Measurements from ENCODE around the gene PSMD14.

The PSMD14 gene

GRCh38 chr2:161418715-161419637 lies 110.8 kb downstream of the PSMD14 start:
- no peak for DNase-seq (ENCODE audit: low read depth in 2 of 2)

- no peak for DNase-seq (ENCODE audit: low read depth in 2 of 2)
These were observed 111.5 kb downstream of the PSMD14 start for GRCh38 chr2:161419638-161420190.

GRCh38 chr2:161420406-161421074 lies 112.3 kb downstream of the PSMD14 start:
- no peak for DNase-seq (ENCODE audit: low read depth in 2 of 2)

- no peak for DNase-seq (ENCODE audit: low read depth in 2 of 2)
These were observed 113.5 kb downstream of the PSMD14 start for GRCh38 chr2:161421686-161422085.

- no peak for DNase-seq (ENCODE audit: low read depth in 2 of 2)
These were observed 114.7 kb downstream of the PSMD14 start for GRCh38 chr2:161422816-161423403.

GRCh38 chr2:161423421-161424393 lies 115.5 kb downstream of the PSMD14 start:
- DNase-seq (ENCODE audit: low read depth in 2 of 2) = no peak

GRCh38 chr2:161424394-161424769 lies 116.2 kb downstream of the PSMD14 start:
- DNase-seq (ENCODE audit: low read depth in 2 of 2) = no peak

- DNase-seq (ENCODE audit: low read depth in 2 of 2) = no peak
These were observed 116.9 kb downstream of the PSMD14 start for GRCh38 chr2:161424891-161425727.

- DNase-seq (ENCODE audit: low read depth in 2 of 2) = no peak
These were observed 117.7 kb downstream of the PSMD14 start for GRCh38 chr2:161425728-161426454.

GRCh38 chr2:161426455-161426921 lies 118.3 kb downstream of the PSMD14 start:
- DNase-seq (ENCODE audit: low read depth in 2 of 2) = no peak

- DNase-seq (ENCODE audit: low read depth in 2 of 2) = no peak
These were observed 118.9 kb downstream of the PSMD14 start for GRCh38 chr2:161426922-161427663.

- DNase-seq (ENCODE audit: low read depth in 2 of 2) = no peak
These were observed 119.7 kb downstream of the PSMD14 start for GRCh38 chr2:161427664-161428587.

- DNase-seq (ENCODE audit: low read depth in 2 of 2) = no peak
These were observed 122.2 kb downstream of the PSMD14 start for GRCh38 chr2:161430386-161430785.

- no peak for DNase-seq (ENCODE audit: low read depth in 2 of 2)
These were observed 123.9 kb downstream of the PSMD14 start for GRCh38 chr2:161432107-161432506.

GRCh38 chr2:161434118-161434517 lies 125.9 kb downstream of the PSMD14 start:
- no peak for DNase-seq (ENCODE audit: low read depth in 2 of 2)

- DNase-seq (ENCODE audit: low read depth in 2 of 2) = no peak
These were observed 128.2 kb downstream of the PSMD14 start for GRCh38 chr2:161436411-161436810.

GRCh38 chr2:161438598-161438997 lies 130.4 kb downstream of the PSMD14 start:
- DNase-seq (ENCODE audit: low read depth in 2 of 2) = no peak

- no peak for DNase-seq (ENCODE audit: low read depth in 2 of 2)
These were observed 136.9 kb downstream of the PSMD14 start for GRCh38 chr2:161445097-161445496.

Data from stimulated activated CD4-positive, alpha-beta T cell treated with anti-CD3 and anti-CD28 coated beads, Interleukin-1b, Interleukin-23, amount 100 ng/mL, for 1 hour (primary cell).